OCI-LY7 (cell line): Measurements from ENCODE around the gene TRIM16. TPM values are rescaled to one million over a fixed set of nuclear protein-coding genes. Genes with fewer than 3 reads are reported as not detected.

Experiments
- BruUV-seq: library from RNA; stranded (reverse); fragments of 400-500 nt; replicated peaks from 2 replicates; lab custom pipeline; 2021; lab: Mats Ljungman, UMichigan
- CTCF ChIA-PET: fragments of 300-600 bp; sonication (Branson Sonifier 250); formaldehyde crosslinking; loops from one replicate; lab custom pipeline; 2022; ENCODE audit warnings: antibody characterized with exemption; ENCODE audit not compliant: unreplicated experiment; lab: Charles Lee
- POLR2A ChIA-PET: fragments of 300-600 bp; sonication (Branson Sonifier 250); formaldehyde crosslinking; loops from one replicate; lab custom pipeline; 2022; ENCODE audit warnings: antibody characterized with exemption; lab: Charles Lee
- DNase-seq: peaks from one replicate; pipeline ENCODE4 v3.0.0-alpha.2; 2015; ENCODE audit warnings: low spot score
- H2AFZ ChIP-seq: fragments of 200-600 bp; sonication (generic), shearing (Covaris generic); 2 replicates; pipeline ENCODE4 v1.6.1; 2014; ENCODE audit warnings: mild to moderate bottlenecking, antibody characterized with exemption, low read length, moderate library complexity
- H3K27ac ChIP-seq: fragments of 200-600 bp; sonication (generic); 2 replicates; pipeline ENCODE4 v1.5.1; 2014; ENCODE audit warnings: mixed run types, low read depth, mild to moderate bottlenecking, moderate library complexity, low read length, inconsistent platforms; ENCODE audit not compliant: poor library complexity, severe bottlenecking
- H3K36me3 ChIP-seq: fragments of 200-600 bp; sonication (generic); 2 replicates; pipeline ENCODE4 v1.6.1; 2014; ENCODE audit warnings: mild to moderate bottlenecking, antibody characterized with exemption, low read length, moderate library complexity, mixed read lengths; ENCODE audit not compliant: insufficient read depth
- H3K4me1 ChIP-seq: fragments of 200-600 bp; sonication (generic); 2 replicates; pipeline ENCODE4 v1.5.1; 2014; ENCODE audit warnings: mild to moderate bottlenecking, low read length; ENCODE audit not compliant: insufficient read depth, poor library complexity, severe bottlenecking
- H3K4me2 ChIP-seq: fragments of 200-600 bp; sonication (generic); 2 replicates; pipeline ENCODE4 v1.6.1; 2014; ENCODE audit warnings: mild to moderate bottlenecking, low read length
- H3K4me3 ChIP-seq: fragments of 200-600 bp; sonication (generic); 2 replicates; pipeline ENCODE4 v1.5.1; 2014; ENCODE audit warnings: mild to moderate bottlenecking, low read depth, low read length; ENCODE audit not compliant: poor library complexity, severe bottlenecking
- H3K79me2 ChIP-seq: fragments of 200-600 bp; sonication (generic); 2 replicates; pipeline ENCODE4 v1.6.1; 2016; ENCODE audit warnings: low read depth, mild to moderate bottlenecking, low read length, moderate library complexity, mixed read lengths; ENCODE audit not compliant: insufficient read depth
- H3K9me2 ChIP-seq: fragments of 200-600 bp; sonication (generic); 2 replicates; pipeline ENCODE4 v1.6.1; 2016; ENCODE audit warnings: mild to moderate bottlenecking, low read length, mixed read lengths; ENCODE audit not compliant: insufficient read depth
- H3K9me3 ChIP-seq: fragments of 200-600 bp; sonication (generic); 2 replicates; pipeline ENCODE4 v1.6.1; 2014; ENCODE audit warnings: mild to moderate bottlenecking, mixed run types, low read length, mixed read lengths
- H4K20me1 ChIP-seq: fragments of 200-600 bp; sonication (generic); 2 replicates; pipeline ENCODE4 v1.6.1; 2014; ENCODE audit warnings: mild to moderate bottlenecking, antibody characterized with exemption, low read length, moderate library complexity, mixed read lengths; ENCODE audit not compliant: insufficient read depth
- CTCF ChIP-seq: fragments of 200-600 bp; sonication (generic); conservative IDR thresholded peaks from 2 replicates; pipeline ENCODE4 v1.5.1; 2014; ENCODE audit warnings: mild to moderate bottlenecking, antibody characterized with exemption, low read length, moderate library complexity, mixed read lengths
- EZH2phosphoT487 ChIP-seq: fragments of 200-600 bp; sonication (generic); IDR thresholded peaks from 2 replicates; pipeline ENCODE4 v1.6.1; 2018; ENCODE audit warnings: low read depth, borderline replicate concordance, mild to moderate bottlenecking, mixed run types, antibody characterized with exemption, low read length, moderate library complexity, mixed read lengths
- intact Hi-C: fragments of 100-400 bp; cut with micrococcal nuclease; formaldehyde crosslinking; loops from one replicate; pipeline ENCODE4 v1.10.0; 2022; ENCODE audit not compliant: unreplicated experiment
- total RNA-seq, 2 experiments: library from RNA; depleted of rRNA in 1 of 2; stranded (reverse); fragments of >200 nt in 1 of 2; shearing (Covaris generic) in 1 of 2; gene quantifications; 2 replicates each; pipeline ENCODE4 v1.2.3, GENCODE V29; 2014 to 2022

The TRIM16 gene
- total RNA-seq, 2 experiments from 2014 or later, result 13.2 to 13.8 TPM

GRCh38 chr17:15663691-15664090, 20.4 kb downstream of the TRIM16 start:
- no peak overlapping the region for H3K4me2 ChIP-seq
- no peaks in the 10 kb centered on the region for H3K9me3 ChIP-seq
- H2AFZ ChIP-seq, result no peak overlapping the region
- H3K36me3 ChIP-seq, result 0 out of 2 replicates have a peak, but pooled peaks cover 4% of the 10 kb centered on the region
- no peak overlapping the region for H3K4me3 ChIP-seq
- no peaks in the 10 kb centered on the region for H4K20me1 ChIP-seq
- H3K4me1 ChIP-seq, result no peaks in the 10 kb centered on the region
- no peaks in the 10 kb centered on the region for H3K79me2 ChIP-seq
- no peak overlapping the region for H3K27ac ChIP-seq
- intact Hi-C loops, result no loop called here
- DNase-seq, result no peak
- ChIA-PET CTCF (no interaction called here), POLR2A (no interaction called here)
- no peaks in the 10 kb centered on the region for H3K9me2 ChIP-seq
- no TSS peak for BruUV-seq
- TF ChIP-seq CTCF, result no peak

GRCh38 chr17:15663176-15663575, 20.9 kb downstream of the TRIM16 start:
- no peak overlapping the region for H3K4me2 ChIP-seq
- no peaks in the 10 kb centered on the region for H3K79me2 ChIP-seq
- TF ChIP-seq EZH2phosphoT487 (no peak), CTCF (no peak)
- intact Hi-C loops, result no loop called here
- CTCF ChIA-PET, result no interaction called here
- no peaks in the 10 kb centered on the region for H3K9me3 ChIP-seq
- H4K20me1 ChIP-seq, result no peaks in the 10 kb centered on the region
- no peaks in the 10 kb centered on the region for H3K9me2 ChIP-seq
- H2AFZ ChIP-seq, result no peak overlapping the region
- no peak for DNase-seq
- BruUV-seq, result no TSS peak
- H3K4me3 ChIP-seq, result no peak overlapping the region
- H3K27ac ChIP-seq, result no peak overlapping the region
- no peaks in the 10 kb centered on the region for H3K4me1 ChIP-seq
- POLR2A ChIA-PET, result no interaction called here
- H3K36me3 ChIP-seq, result 0 out of 2 replicates have a peak, but pooled peaks cover 4% of the 10 kb centered on the region

GRCh38 chr17:15662681-15663080, 21.4 kb downstream of the TRIM16 start:
- H3K9me2 ChIP-seq, result no peaks in the 10 kb centered on the region
- intact Hi-C loops, result no loop called here
- DNase-seq, result no peak
- no TSS peak for BruUV-seq
- H3K4me3 ChIP-seq, result no peak overlapping the region
- H3K27ac ChIP-seq, result no peak overlapping the region
- ChIA-PET CTCF (no interaction called here), POLR2A (no interaction called here)
- H3K36me3 ChIP-seq, result 0 out of 2 replicates have a peak, but pooled peaks cover 4% of the 10 kb centered on the region
- no peaks in the 10 kb centered on the region for H3K79me2 ChIP-seq
- H3K4me2 ChIP-seq, result no peak overlapping the region
- TF ChIP-seq CTCF (no peak), EZH2phosphoT487 (no peak)
- H4K20me1 ChIP-seq, result no peaks in the 10 kb centered on the region
- no peak overlapping the region for H2AFZ ChIP-seq
- no peaks in the 10 kb centered on the region for H3K4me1 ChIP-seq
- H3K9me3 ChIP-seq, result no peaks in the 10 kb centered on the region
